HepG2 (cell line): ENCODE measurements around the gene AP2S1. TPM values are rescaled to one million over a fixed set of nuclear protein-coding genes. Genes with fewer than 3 reads are reported as not detected.

Experiments
- ARNTL ChIP-seq: sonication (generic); formaldehyde crosslinking; IDR thresholded peaks from 2 replicates; pipeline ENCODE4 v1.4.0; 2020; ENCODE audit warnings: mild to moderate bottlenecking, missing genetic modification reagents
- ATM ChIP-seq: fragments of 450-650 bp; IDR thresholded peaks from 2 replicates; pipeline ENCODE4 v1.7.1; 2017; ENCODE audit warnings: mild to moderate bottlenecking, borderline replicate concordance
- BORCS8-MEF2B ChIP-seq: sonication (generic); formaldehyde crosslinking; IDR thresholded peaks from 2 replicates; pipeline ENCODE4 v1.8.0; 2022; ENCODE audit warnings: mild to moderate bottlenecking, missing genetic modification reagents
- FIP1L1 ChIP-seq: fragments of 200-400 bp; formaldehyde crosslinking; IDR thresholded peaks from 2 replicates; pipeline ENCODE4 v1.6.1; 2018; ENCODE audit warnings: low read depth, mild to moderate bottlenecking, low read length, moderate library complexity, borderline replicate concordance; ENCODE audit not compliant: insufficient read depth
- GTF3A ChIP-seq: sonication (generic); formaldehyde crosslinking; conservative IDR thresholded peaks from 2 replicates; pipeline ENCODE4 v1.4.0; 2020; ENCODE audit warnings: mild to moderate bottlenecking, missing genetic modification reagents
- MED13 ChIP-seq: sonication (generic); formaldehyde crosslinking; IDR thresholded peaks from 2 replicates; pipeline ENCODE4 v1.5.0; 2020; ENCODE audit warnings: missing genetic modification reagents
- MLLT10 ChIP-seq: sonication (generic); formaldehyde crosslinking; IDR thresholded peaks from 2 replicates; pipeline ENCODE4 v1.4.0; 2020; ENCODE audit warnings: missing genetic modification reagents
- SMARCC2 ChIP-seq: fragments of 450-650 bp; IDR thresholded peaks from 2 replicates; pipeline ENCODE4 v1.6.1; 2017; ENCODE audit warnings: antibody characterized with exemption, mild to moderate bottlenecking
- ZFP36 ChIP-seq: fragments of 150-350 bp; IDR thresholded peaks from 2 replicates; pipeline ENCODE4 v1.6.1; 2018; ENCODE audit warnings: borderline replicate concordance, low read length, low read depth; ENCODE audit not compliant: partially characterized antibody
- ZFP82 ChIP-seq: sonication (generic); formaldehyde crosslinking; IDR thresholded peaks from 2 replicates; pipeline ENCODE4 v1.5.1; 2020; ENCODE audit warnings: mild to moderate bottlenecking, missing genetic modification reagents, borderline replicate concordance
- ZMYM4 ChIP-seq: sonication (generic); formaldehyde crosslinking; IDR thresholded peaks from 2 replicates; pipeline ENCODE4 v1.8.1; 2023; ENCODE audit warnings: mild to moderate bottlenecking, missing genetic modification reagents
- ZNF333 ChIP-seq: sonication (generic); formaldehyde crosslinking; IDR thresholded peaks from 2 replicates; pipeline ENCODE4 v1.4.0; 2020; ENCODE audit warnings: mild to moderate bottlenecking, missing genetic modification reagents, borderline replicate concordance
- ZNF350 ChIP-seq: sonication (generic); formaldehyde crosslinking; IDR thresholded peaks from 2 replicates; pipeline ENCODE4 v1.4.0; 2020; ENCODE audit warnings: mild to moderate bottlenecking, low read depth, missing genetic modification reagents, borderline replicate concordance
- ZNF562 ChIP-seq: sonication (generic); formaldehyde crosslinking; IDR thresholded peaks from 2 replicates; pipeline ENCODE4 v1.8.0; 2022; ENCODE audit warnings: missing genetic modification reagents, borderline replicate concordance
- ZSCAN29 ChIP-seq: sonication (generic); formaldehyde crosslinking; conservative IDR thresholded peaks from 2 replicates; pipeline ENCODE4 v1.4.0; 2020; ENCODE audit warnings: mild to moderate bottlenecking, missing genetic modification reagents
- polyA plus RNA-seq, 8 experiments: library from polyadenylated mRNA; depleted of rRNA in 3 of 8; stranded (reverse) in 7 of 8; unstranded in 1 of 8; fragments of >200 nt; fragmentation: Illumina TruSeq in 4 of 8; extraction: Trizol in 4 of 8; gene quantifications; 2 replicates each; pipeline versions ENCODE4 v1.2.1 to v1.2.3, GENCODE V29; 2011 to 2016; ENCODE audit warnings: low read depth in 4 of 8, missing spikeins in 1 of 8, mixed read lengths in 1 of 8; ENCODE audit not compliant: insufficient read depth in 1 of 8
- total RNA-seq, 5 experiments: library from RNA; depleted of rRNA; stranded (reverse); fragments of >200 nt; fragmentation: Illumina TruSeq; extraction: Trizol; gene quantifications; 2 replicates each; pipeline ENCODE4 v1.2.3, GENCODE V29; 2016; ENCODE audit warnings: low read depth in 1 of 5
- TF ChIP-seq, protein P1 (sequence below): sonication (generic); formaldehyde crosslinking; IDR thresholded peaks from 2 replicates; pipeline ENCODE4 v1.4.0; 2020; ENCODE audit warnings: missing genetic modification reagents, mild to moderate bottlenecking, borderline replicate concordance
- TF ChIP-seq, protein P2 (sequence below): sonication (generic); formaldehyde crosslinking; IDR thresholded peaks from 2 replicates; pipeline ENCODE4 v1.5.0; 2020; ENCODE audit warnings: mild to moderate bottlenecking, missing genetic modification reagents
- TF ChIP-seq, protein P3 (sequence below): IDR thresholded peaks from 2 replicates; pipeline ENCODE4 v1.6.1; 2016
- TF ChIP-seq, protein P4 (sequence below): sonication (generic); formaldehyde crosslinking; IDR thresholded peaks from 2 replicates; pipeline ENCODE4 v1.5.1; 2020; ENCODE audit warnings: missing genetic modification reagents, mild to moderate bottlenecking, borderline replicate concordance
- TF ChIP-seq, protein P5 (sequence below): sonication (generic); formaldehyde crosslinking; IDR thresholded peaks from 2 replicates; pipeline ENCODE4 v1.5.0; 2020; ENCODE audit warnings: mild to moderate bottlenecking, missing genetic modification reagents

Gene AP2S1
- total and polyA plus RNA-seq, 2 of the 13 experiments (the other 11 are each of a cell fraction or from before 2014, with no cell fraction given), result 45.2 to 86.1 TPM

DNA sequence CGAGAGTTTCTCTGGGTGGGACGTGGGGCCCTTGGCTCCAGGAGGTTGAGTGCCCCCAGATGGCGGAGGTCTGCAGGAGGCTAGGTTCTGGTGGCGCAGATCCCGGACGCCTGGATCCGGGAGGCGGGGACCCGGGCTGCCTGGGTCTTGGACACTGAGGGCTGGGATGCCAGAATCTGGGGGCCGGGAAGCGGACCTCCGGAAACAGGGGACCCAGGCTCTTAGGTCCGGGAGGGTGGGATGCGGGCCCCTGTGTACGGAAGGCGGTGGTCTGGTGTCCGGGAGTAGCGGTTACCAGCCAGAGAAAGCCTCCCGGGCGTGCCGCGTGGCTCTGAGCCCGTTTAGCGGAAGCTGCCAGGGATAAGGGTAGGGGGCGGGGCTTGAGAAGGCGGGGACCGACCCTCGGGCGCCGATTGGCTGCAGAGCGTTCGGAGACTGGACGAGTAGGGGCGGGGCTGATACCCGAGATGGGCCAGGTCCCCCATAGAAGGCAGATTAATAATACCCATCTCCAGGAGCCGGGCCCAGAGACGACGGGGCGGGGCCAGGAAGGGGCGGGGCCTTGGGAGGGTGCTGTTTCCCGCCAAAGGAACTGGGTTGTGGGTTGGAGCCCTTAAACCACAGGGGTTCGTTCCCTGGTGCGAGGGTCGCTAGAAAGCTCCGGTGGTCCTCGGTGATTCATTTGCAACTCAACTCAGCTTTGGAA lies 62.2 kb downstream of the AP2S1 start, which contains the start of gene SLC1A5 (continued):
- TF ChIP-seq, protein P1, sequence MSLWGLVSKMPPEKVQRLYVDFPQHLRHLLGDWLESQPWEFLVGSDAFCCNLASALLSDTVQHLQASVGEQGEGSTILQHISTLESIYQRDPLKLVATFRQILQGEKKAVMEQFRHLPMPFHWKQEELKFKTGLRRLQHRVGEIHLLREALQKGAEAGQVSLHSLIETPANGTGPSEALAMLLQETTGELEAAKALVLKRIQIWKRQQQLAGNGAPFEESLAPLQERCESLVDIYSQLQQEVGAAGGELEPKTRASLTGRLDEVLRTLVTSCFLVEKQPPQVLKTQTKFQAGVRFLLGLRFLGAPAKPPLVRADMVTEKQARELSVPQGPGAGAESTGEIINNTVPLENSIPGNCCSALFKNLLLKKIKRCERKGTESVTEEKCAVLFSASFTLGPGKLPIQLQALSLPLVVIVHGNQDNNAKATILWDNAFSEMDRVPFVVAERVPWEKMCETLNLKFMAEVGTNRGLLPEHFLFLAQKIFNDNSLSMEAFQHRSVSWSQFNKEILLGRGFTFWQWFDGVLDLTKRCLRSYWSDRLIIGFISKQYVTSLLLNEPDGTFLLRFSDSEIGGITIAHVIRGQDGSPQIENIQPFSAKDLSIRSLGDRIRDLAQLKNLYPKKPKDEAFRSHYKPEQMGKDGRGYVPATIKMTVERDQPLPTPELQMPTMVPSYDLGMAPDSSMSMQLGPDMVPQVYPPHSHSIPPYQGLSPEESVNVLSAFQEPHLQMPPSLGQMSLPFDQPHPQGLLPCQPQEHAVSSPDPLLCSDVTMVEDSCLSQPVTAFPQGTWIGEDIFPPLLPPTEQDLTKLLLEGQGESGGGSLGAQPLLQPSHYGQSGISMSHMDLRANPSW (CRISPR knock-in tag), result no peak
- TF ChIP-seq, protein P2, sequence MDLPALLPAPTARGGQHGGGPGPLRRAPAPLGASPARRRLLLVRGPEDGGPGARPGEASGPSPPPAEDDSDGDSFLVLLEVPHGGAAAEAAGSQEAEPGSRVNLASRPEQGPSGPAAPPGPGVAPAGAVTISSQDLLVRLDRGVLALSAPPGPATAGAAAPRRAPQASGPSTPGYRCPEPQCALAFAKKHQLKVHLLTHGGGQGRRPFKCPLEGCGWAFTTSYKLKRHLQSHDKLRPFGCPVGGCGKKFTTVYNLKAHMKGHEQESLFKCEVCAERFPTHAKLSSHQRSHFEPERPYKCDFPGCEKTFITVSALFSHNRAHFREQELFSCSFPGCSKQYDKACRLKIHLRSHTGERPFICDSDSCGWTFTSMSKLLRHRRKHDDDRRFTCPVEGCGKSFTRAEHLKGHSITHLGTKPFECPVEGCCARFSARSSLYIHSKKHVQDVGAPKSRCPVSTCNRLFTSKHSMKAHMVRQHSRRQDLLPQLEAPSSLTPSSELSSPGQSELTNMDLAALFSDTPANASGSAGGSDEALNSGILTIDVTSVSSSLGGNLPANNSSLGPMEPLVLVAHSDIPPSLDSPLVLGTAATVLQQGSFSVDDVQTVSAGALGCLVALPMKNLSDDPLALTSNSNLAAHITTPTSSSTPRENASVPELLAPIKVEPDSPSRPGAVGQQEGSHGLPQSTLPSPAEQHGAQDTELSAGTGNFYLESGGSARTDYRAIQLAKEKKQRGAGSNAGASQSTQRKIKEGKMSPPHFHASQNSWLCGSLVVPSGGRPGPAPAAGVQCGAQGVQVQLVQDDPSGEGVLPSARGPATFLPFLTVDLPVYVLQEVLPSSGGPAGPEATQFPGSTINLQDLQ (CRISPR knock-in tag), result no peak
- TF ChIP-seq ZFP36, result no peak
- TF ChIP-seq FIP1L1, result no peak
- no peak for TF ChIP-seq ZNF562 (CRISPR knock-in tag)
- TF ChIP-seq ZMYM4, result peak; percentile 78
- TF ChIP-seq, protein P3, sequence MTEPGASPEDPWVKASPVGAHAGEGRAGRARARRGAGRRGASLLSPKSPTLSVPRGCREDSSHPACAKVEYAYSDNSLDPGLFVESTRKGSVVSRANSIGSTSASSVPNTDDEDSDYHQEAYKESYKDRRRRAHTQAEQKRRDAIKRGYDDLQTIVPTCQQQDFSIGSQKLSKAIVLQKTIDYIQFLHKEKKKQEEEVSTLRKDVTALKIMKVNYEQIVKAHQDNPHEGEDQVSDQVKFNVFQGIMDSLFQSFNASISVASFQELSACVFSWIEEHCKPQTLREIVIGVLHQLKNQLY, result 0 out of 2 replicates have a peak, but pooled peaks have one; percentile 29
- peak; percentile 62; the same call in 1 of the 2 replicates for TF ChIP-seq ARNTL (CRISPR knock-in tag)
- peak; percentile 88; the same call in 1 of the 2 replicates for TF ChIP-seq ZFP82 (CRISPR knock-in tag)
- TF ChIP-seq BORCS8-MEF2B (CRISPR knock-in tag), result 0 out of 2 replicates have a peak, but pooled peaks have one; percentile 47
- no peak for TF ChIP-seq SMARCC2
- TF ChIP-seq, protein P4, sequence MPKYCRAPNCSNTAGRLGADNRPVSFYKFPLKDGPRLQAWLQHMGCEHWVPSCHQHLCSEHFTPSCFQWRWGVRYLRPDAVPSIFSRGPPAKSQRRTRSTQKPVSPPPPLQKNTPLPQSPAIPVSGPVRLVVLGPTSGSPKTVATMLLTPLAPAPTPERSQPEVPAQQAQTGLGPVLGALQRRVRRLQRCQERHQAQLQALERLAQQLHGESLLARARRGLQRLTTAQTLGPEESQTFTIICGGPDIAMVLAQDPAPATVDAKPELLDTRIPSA (CRISPR knock-in tag), result no peak
- TF ChIP-seq, protein P5, sequence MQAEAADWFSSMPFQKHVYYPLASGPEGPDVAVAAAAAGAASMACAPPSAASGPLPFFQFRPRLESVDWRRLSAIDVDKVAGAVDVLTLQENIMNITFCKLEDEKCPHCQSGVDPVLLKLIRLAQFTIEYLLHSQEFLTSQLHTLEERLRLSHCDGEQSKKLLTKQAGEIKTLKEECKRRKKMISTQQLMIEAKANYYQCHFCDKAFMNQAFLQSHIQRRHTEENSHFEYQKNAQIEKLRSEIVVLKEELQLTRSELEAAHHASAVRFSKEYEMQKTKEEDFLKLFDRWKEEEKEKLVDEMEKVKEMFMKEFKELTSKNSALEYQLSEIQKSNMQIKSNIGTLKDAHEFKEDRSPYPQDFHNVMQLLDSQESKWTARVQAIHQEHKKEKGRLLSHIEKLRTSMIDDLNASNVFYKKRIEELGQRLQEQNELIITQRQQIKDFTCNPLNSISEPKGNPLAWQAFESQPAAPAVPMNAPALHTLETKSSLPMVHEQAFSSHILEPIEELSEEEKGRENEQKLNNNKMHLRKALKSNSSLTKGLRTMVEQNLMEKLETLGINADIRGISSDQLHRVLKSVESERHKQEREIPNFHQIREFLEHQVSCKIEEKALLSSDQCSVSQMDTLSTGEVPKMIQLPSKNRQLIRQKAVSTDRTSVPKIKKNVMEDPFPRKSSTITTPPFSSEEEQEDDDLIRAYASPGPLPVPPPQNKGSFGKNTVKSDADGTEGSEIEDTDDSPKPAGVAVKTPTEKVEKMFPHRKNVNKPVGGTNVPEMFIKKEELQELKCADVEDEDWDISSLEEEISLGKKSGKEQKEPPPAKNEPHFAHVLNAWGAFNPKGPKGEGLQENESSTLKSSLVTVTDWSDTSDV (CRISPR knock-in tag), result no peak
- TF ChIP-seq MED13 (CRISPR knock-in tag), result no peak
- no peak for TF ChIP-seq MLLT10 (CRISPR knock-in tag)
- TF ChIP-seq ZNF350 (CRISPR knock-in tag), result peak; percentile 88; the same call in 1 of the 2 replicates
- no peak for TF ChIP-seq ATM
- no peak for TF ChIP-seq GTF3A
- TF ChIP-seq ZSCAN29, result no peak
- no peak for TF ChIP-seq ZNF333 (CRISPR knock-in tag)
